AG09309 (cell line): ENCODE measurements around the gene PCBD2.
"Not testable (repeated sequence)": the region's sequence is repeated elsewhere in the genome, so short reads cannot be mapped to it uniquely, and the experiment has no call there.

Source experiments
- DNase-seq: peaks from one replicate; pipeline ENCODE4 v3.0.0-alpha.2; 2010; ENCODE audit warnings: low read depth
- H3K4me3 ChIP-seq: 2 replicates; pipeline ENCODE4 v1.5.1; 2011; ENCODE audit warnings: mild to moderate bottlenecking, low read depth, low read length, moderate library complexity; ENCODE audit not compliant: control insufficient read depth
- TF ChIP-seq, protein P1 (sequence below): IDR thresholded peaks from 2 replicates; pipeline ENCODE4 v1.5.1; 2011; ENCODE audit warnings: mild to moderate bottlenecking, low read depth, low read length, inconsistent platforms; ENCODE audit not compliant: insufficient read depth, control insufficient read depth; ENCODE audit errors: missing control alignments

The PCBD2 gene

DNA sequence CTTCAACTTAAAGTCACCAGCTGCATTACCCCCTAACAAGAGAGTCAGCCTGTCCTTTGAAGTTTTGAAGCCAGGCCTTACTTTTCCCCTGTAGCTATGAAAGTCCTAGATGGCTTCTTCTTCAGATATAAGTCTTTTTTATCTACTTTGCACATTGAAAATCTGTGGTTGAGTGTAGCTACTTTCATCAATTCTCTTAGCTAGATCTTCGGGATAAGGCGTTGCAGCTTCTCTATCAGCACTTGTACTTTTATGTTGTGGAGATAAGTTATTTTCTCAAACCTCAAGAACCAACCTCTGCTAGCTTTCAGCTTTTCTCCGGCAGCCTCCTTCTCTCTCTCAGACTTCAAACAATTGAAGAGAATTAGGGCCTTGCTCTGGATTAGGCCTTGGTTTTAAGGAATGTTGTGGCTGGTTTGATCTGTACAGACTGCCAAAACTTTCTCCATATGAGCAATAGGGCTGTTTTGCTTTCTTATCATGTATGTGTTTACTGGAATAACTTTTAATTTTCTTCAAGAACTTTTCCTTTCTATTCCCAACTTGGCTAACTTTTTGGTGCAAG is 84.4 kb downstream of the PCBD2 start:
- no peak overlapping the region for H3K4me3 ChIP-seq
- DNase-seq, result peak; percentile 8
- TF ChIP-seq, protein P1, sequence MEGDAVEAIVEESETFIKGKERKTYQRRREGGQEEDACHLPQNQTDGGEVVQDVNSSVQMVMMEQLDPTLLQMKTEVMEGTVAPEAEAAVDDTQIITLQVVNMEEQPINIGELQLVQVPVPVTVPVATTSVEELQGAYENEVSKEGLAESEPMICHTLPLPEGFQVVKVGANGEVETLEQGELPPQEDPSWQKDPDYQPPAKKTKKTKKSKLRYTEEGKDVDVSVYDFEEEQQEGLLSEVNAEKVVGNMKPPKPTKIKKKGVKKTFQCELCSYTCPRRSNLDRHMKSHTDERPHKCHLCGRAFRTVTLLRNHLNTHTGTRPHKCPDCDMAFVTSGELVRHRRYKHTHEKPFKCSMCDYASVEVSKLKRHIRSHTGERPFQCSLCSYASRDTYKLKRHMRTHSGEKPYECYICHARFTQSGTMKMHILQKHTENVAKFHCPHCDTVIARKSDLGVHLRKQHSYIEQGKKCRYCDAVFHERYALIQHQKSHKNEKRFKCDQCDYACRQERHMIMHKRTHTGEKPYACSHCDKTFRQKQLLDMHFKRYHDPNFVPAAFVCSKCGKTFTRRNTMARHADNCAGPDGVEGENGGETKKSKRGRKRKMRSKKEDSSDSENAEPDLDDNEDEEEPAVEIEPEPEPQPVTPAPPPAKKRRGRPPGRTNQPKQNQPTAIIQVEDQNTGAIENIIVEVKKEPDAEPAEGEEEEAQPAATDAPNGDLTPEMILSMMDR, result no peak

- not testable (repeated sequence) for H3K4me3 ChIP-seq, DNase-seq
These were observed 85.3 kb downstream of the PCBD2 start for GRCh38 chr5:134990183-134990582.

DNA sequence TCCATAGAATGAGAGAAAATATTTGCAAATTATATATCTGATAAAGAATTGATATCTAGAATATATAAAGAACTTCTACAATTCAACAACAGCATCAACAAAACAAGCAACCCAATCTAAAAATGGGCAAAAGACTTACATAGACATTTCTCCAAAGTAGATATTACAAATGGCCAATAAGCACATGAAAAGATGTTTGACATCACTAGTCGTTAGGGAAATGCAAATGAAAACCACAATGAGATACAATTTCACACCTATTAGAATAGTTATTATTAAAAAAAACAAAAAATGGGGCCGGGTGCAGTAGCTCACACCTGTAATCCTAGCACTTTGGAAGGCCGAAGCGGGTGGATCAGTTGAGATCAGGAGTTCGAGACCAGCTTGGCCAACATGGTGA is 87.2 kb downstream of the PCBD2 start:
- H3K4me3 ChIP-seq, result no peak overlapping the region
- TF ChIP-seq, protein P1, result no peak
- no peak for DNase-seq

GRCh38 chr5:134993161-134993560 is 88.2 kb downstream of the PCBD2 start:
- no peak for DNase-seq
- TF ChIP-seq, protein P1, result no peak

GRCh38 chr5:134994560-134995156 is 89.7 kb downstream of the PCBD2 start:
- TF ChIP-seq, protein P1, result no peak
- H3K4me3 ChIP-seq, result no peak overlapping the region
- DNase-seq, result no peak

More at GRCh38 chr5:134993161-134993560, 88.2 kb downstream of the PCBD2 start:
- H3K4me3 ChIP-seq, result no peak overlapping the region

- no peak overlapping the region for H3K4me3 ChIP-seq
- TF ChIP-seq, protein P1, result no peak
- no peak for DNase-seq
These were observed 91.0 kb downstream of the PCBD2 start for GRCh38 chr5:134995850-134996402.

DNA sequence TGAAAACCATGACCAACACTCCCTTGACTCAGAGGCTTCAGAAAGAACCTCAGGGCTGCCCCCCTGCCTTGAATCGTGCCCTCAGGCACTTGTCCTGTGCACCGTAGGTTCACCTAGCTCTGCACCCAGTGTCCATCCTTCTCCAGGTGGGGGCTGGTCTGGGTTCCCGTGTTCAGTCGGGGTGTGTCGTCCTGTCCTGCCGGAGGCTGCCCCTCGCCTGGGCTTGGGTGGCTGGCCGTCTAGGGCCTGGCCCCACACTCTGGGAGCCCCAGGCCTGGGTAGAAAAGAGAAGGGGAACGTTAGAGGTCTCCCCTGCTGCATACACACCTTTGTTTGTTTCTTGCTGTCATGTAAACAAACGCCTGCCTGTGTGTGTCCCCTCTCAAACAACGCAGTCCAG is 92.1 kb downstream of the PCBD2 start:
- no peak overlapping the region for H3K4me3 ChIP-seq
- DNase-seq, result no peak
- TF ChIP-seq, protein P1, result no peak

- not testable (repeated sequence) for DNase-seq, H3K4me3 ChIP-seq
These were observed 93.1 kb downstream of the PCBD2 start for GRCh38 chr5:134998068-134998467.
